ENCODE measurements around the gene TRAIP.
"Not testable (repeated sequence)": the region's sequence is repeated elsewhere in the genome, so short reads cannot be mapped to it uniquely, and the experiment has no call there.

The TRAIP gene

DNA sequence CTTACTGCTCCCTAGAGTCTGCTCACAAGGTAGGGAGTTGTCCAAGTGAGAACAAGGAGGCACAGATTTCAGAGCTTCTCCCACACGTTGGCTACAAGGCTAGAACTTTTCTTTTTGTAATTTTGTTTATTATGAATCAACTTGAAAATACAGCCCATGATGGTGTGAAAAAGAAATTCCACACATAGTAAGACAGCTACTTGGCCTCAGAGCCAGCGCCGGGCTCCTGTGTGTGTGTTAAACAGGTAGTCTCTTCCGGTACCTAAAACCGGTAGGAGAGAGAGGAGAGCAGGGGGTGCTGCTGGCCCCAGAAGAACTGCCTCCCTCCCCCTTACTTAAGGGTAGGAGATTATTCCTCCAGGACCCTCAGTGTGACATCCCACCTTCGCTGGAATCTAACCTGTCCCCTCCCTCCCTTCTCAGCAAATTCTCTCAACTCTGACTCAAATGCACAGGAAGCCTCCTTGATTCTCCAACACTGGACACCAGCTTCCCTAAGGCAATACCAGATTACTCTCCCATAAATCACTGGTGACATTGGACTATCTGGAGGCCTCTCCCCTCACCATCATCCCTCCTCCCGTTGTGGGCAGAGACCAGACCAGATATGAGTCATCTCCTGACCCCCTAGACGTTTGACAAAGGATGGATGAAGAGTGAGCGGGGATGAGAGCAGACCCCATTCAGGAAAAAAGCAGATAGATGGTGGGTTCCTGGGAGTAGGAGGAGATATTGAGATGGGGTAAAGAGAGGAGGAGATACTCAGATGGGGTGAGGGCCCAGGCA, 65.5 kb downstream of the TRAIP start:
- no peak for DNase-seq

GRCh38 chr3:49788056-49788455, 68.3 kb downstream of the TRAIP start:
- DNase-seq, result no peak

DNA sequence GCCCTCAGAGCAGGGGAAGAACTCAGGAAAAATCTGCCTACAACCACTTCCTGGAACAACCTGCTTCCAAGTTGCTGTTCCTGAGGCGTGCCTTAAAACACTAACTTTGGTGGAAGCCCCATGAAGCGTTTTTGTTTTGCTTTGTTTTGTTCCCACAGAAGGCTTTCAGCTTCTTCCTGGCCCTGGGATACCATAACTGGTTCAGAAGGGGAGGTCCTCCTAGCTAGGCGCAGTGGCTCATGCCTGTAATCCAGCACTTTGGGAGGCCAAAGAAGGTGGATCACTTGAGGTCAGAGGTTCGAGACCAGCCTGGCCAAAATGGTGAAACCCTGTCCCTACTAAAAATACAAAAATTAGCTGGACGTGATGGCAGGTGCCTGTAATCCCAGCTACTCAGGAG, 68.8 kb downstream of the TRAIP start:
- no peak for DNase-seq

DNA sequence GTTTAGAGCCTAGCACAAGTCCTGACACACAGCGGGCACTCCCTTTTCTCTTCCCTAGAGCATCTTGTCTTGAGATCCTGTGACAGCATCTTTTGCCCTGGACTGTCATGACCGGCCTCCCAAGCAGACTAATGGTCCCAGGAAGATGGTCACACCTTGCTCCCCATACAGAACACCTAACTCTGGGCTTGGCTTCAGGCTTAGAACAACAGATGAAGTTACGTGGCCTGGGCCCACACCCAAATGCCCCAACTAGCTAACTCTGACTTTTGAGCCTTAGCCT, 69.2 kb downstream of the TRAIP start:
- DNase-seq, result no peak

- peak; percentile 98 for DNase-seq
Measured at GRCh38 chr3:49786357-49787181, 69.8 kb downstream of the TRAIP start, which contains the start of gene IP6K1. IP6K1 (minus strand) TSS chr3:49786542; CDS start chr3:49748040, 38,502 bp downstream.

- no peak for DNase-seq
Measured at GRCh38 chr3:49785565-49786356, 70.6 kb downstream of the TRAIP start.

DNA sequence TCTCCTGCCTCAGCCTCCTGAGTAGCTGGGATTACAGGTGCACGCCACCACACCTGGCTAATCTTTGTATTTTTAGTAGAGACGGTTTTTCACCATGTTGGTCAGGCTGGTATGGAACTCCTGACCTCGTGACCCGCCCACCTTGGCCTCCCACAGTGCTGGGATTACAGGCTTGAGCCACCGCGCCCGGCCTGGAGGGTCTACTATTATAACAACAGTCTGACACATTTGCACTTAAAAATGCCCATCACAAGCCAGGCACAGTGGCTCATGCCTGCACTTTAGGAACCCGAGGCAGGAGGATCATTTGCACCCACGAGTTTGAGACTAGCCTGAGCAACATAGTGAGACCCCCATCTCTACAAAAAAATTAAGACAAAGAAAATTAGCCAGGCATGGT, 74.1 kb downstream of the TRAIP start:
- DNase-seq, result not testable (repeated sequence)

GRCh38 chr3:49781415-49782199, 74.8 kb downstream of the TRAIP start:
- no peak for DNase-seq

- DNase-seq, result not testable (repeated sequence)
Measured at GRCh38 chr3:49780975-49781365, 75.4 kb downstream of the TRAIP start.

GRCh38 chr3:49780080-49780974, 76.0 kb downstream of the TRAIP start:
- DNase-seq, result no peak

- DNase-seq, result no peak
Measured at GRCh38 chr3:49779358-49780079, 76.8 kb downstream of the TRAIP start.

All from retina (tissue), 1 donor.